B cell (primary cell): ENCODE measurements around the gene ATP10A. TPM values are rescaled to one million over a fixed set of nuclear protein-coding genes. Genes with fewer than 3 reads are reported as not detected.

Experiments used
- ATAC-seq: fragments of 200-7000 bp; cut with Tn5 transposase; one replicate; pipeline ENCODE4 v1.10.0; 2021; ENCODE audit warnings: low read depth, mild to moderate bottlenecking, moderate number of reproducible peaks, moderate library complexity
- CTCF ChIA-PET: fragments of 350-600 bp; sonication (Branson Sonifier 250); formaldehyde crosslinking; loops from one replicate; lab custom pipeline; 2021; ENCODE audit warnings: antibody characterized with exemption, inconsistent platforms; lab: Charles Lee
- POLR2A ChIA-PET: fragments of 350-600 bp; sonication (Branson Sonifier 250); formaldehyde crosslinking; loops from one replicate; lab custom pipeline; 2021; ENCODE audit warnings: antibody characterized with exemption; lab: Charles Lee
- DNase-seq: peaks from one replicate; pipeline ENCODE4 v3.0.0; 2013
- H2AFZ ChIP-seq: 2 replicates; pipeline ENCODE4 v1.6.1; 2012; ENCODE audit warnings: mild to moderate bottlenecking, low read depth, low read length; ENCODE audit not compliant: insufficient read depth, poor library complexity, severe bottlenecking
- H3K27ac ChIP-seq, 2 donors: 1 replicate in 1 of 2; 2 replicates in 1 of 2; pipeline ENCODE4 v1.5.1; 2012 to 2013; ENCODE audit warnings: low read length in 2 of 2, mild to moderate bottlenecking in 2 of 2, moderate library complexity in 1 of 2
- H3K27me3 ChIP-seq, 4 experiments: fragments of 200-600 bp in 1 of 4; sonication (generic) in 1 of 4; replicated peaks in 1 of 4; 1 replicate in 2 of 4; 2 replicates in 2 of 4; pipeline versions ENCODE4 v1.6.1 to v1.7.0; 2013 to 2016; ENCODE audit warnings: low read length in 3 of 4, mild to moderate bottlenecking in 2 of 4, mixed read lengths in 1 of 4, moderate library complexity in 1 of 4; ENCODE audit not compliant: insufficient read depth in 4 of 4, control insufficient read depth in 3 of 4; ENCODE audit errors: control extremely low read depth in 1 of 4
- H3K36me3 ChIP-seq, 2 experiments: replicated peaks in 1 of 2; 1 replicate in 1 of 2; 2 replicates in 1 of 2; pipeline versions ENCODE4 v1.6.1 to v1.7.1; 2013; ENCODE audit warnings: low read length in 1 of 2; ENCODE audit not compliant: insufficient read depth in 2 of 2, control insufficient read depth in 1 of 2; ENCODE audit errors: control extremely low read depth in 1 of 2, extremely low read depth in 1 of 2
- H3K4me1 ChIP-seq, 2 donors: fragments of 200-600 bp in 1 of 2; sonication (generic) in 1 of 2; 1 replicate in 1 of 2; 2 replicates in 1 of 2; pipeline versions ENCODE4 v1.5.1 to v1.6.1; 2013 to 2017; ENCODE audit warnings: low read length in 2 of 2; ENCODE audit not compliant: control insufficient read depth in 2 of 2, insufficient read depth in 2 of 2
- H3K4me2 ChIP-seq: replicated peaks from 2 replicates; pipeline ENCODE3; 2012; ENCODE audit warnings: mild to moderate bottlenecking, low read depth, low read length; ENCODE audit not compliant: poor library complexity, severe bottlenecking
- H3K4me3 ChIP-seq, 5 experiments: fragments of 200-600 bp in 1 of 5; sonication (generic) in 1 of 5; 1 replicate in 3 of 5; 2 replicates in 2 of 5; pipeline versions ENCODE4 v1.5.1 to v1.7.0; 2011 to 2016; ENCODE audit warnings: low read length in 4 of 5, mild to moderate bottlenecking in 4 of 5, low read depth in 2 of 5, control low read depth in 1 of 5, moderate library complexity in 1 of 5; ENCODE audit not compliant: insufficient read depth in 1 of 5; ENCODE audit errors: control extremely low read depth in 1 of 5, extremely low read depth in 1 of 5
- H3K79me2 ChIP-seq: fragments of 200-600 bp; sonication (generic); one replicate; pipeline ENCODE4 v1.6.0; 2016; ENCODE audit warnings: low read length; ENCODE audit not compliant: control insufficient read depth, insufficient read depth
- H3K9ac ChIP-seq: fragments of 200-600 bp; sonication (generic); 2 replicates; pipeline ENCODE4 v1.6.1; 2017; ENCODE audit warnings: mild to moderate bottlenecking, low read length, moderate library complexity
- H3K9me3 ChIP-seq, 3 donors: one replicate each; pipeline versions ENCODE4 v1.6.1 to v1.7.1; 2013; ENCODE audit warnings: low read length in 2 of 3; ENCODE audit not compliant: control insufficient read depth in 2 of 3, insufficient read depth in 1 of 3; ENCODE audit errors: control extremely low read depth in 1 of 3
- H4K20me1 ChIP-seq: 2 replicates; pipeline ENCODE4 v1.6.0; 2012; ENCODE audit warnings: mild to moderate bottlenecking, low read length; ENCODE audit not compliant: insufficient read depth, control insufficient read depth, poor library complexity, severe bottlenecking
- H3K27ac Mint-ChIP-seq: one replicate; pipeline ENCODE4 v1.8.0; 2021; ENCODE audit warnings: mixed read lengths
- H3K27me3 Mint-ChIP-seq: one replicate; pipeline ENCODE4 v1.8.0; 2021; ENCODE audit warnings: mixed read lengths
- H3K4me1 Mint-ChIP-seq: one replicate; pipeline ENCODE4 v1.8.0; 2021; ENCODE audit warnings: mixed read lengths
- H3K4me3 Mint-ChIP-seq: one replicate; pipeline ENCODE4 v1.8.0; 2021; ENCODE audit warnings: mixed read lengths
- H3K9me3 Mint-ChIP-seq: one replicate; pipeline ENCODE4 v1.8.0; 2022; ENCODE audit warnings: mixed read lengths; ENCODE audit not compliant: insufficient read depth
- EZH2 ChIP-seq: IDR thresholded peaks from 2 replicates; pipeline ENCODE4 v1.6.1; 2012; ENCODE audit warnings: borderline replicate concordance, low read depth, mild to moderate bottlenecking, moderate library complexity, low read length; ENCODE audit not compliant: insufficient read depth, poor library complexity, severe bottlenecking
- whole genome bisulfite sequencing: methylation state at CpG from one replicate; pipeline ENCODE4 v1.1.5; 2013; ENCODE audit warnings: missing lambda C conversion rate; ENCODE audit not compliant: insufficient coverage; 5-methylcytosine and 5-hydroxymethylcytosine counted together
- intact Hi-C: fragments of 100-400 bp; cut with micrococcal nuclease; formaldehyde crosslinking; loops from one replicate; pipeline ENCODE4 v1.10.0; 2022
- polyA plus RNA-seq: library from polyadenylated mRNA; depleted of rRNA; stranded (reverse); fragments of >200 nt; gene quantifications from 2 replicates; pipeline ENCODE4 v1.2.3, GENCODE V29; 2012
- total RNA-seq, 2 donors: library from RNA; stranded (reverse); fragments of 120-200 nt in 1 of 2; gene quantifications; 1 replicate in 1 of 2; 2 replicates in 1 of 2; pipeline versions ENCODE4 v1.2.3 to v1.2.4, GENCODE V29; 2013 to 2022
- TF ChIP-seq, protein P1 (sequence below): fragments of 200-600 bp; IDR thresholded peaks from one replicate; pipeline ENCODE4 v1.8.0; 2022; ENCODE audit warnings: antibody characterized with exemption, mild to moderate bottlenecking

Gene ATP10A
- total and polyA plus RNA-seq, 2 donors (not counting 1 experiment from before 2014, with no cell fraction given) = 0.21 to 0.22 TPM

DNA sequence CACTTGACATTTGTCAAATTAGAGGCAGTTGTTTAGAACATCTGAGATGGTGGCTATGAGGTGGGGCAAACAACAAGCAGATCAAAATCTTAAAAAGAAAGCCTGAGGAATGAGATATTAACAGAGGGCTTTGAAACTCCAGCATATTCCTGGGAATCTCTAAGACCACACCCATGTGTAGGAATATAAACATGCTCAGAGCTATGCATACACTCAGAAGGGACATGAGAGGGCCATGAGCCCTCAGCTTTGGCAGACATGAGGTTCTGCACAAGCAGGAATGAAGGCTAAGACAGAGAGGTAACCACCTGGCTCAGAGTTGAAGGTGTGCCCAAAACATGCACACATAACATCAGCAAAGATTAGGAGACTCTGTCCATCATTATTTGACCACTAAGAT, 37.9 kb downstream of the ATP10A start:
- Histone ChIP-seq H3K79me2 (no peaks in the 10 kb centered on the region), H3K4me2 (no peak overlapping the region), H3K4me1 (no peaks in the 10 kb centered on the region), H3K27me3 (no peaks in the 10 kb centered on the region), H3K4me3 (no peak overlapping the region), H3K27ac (no peak overlapping the region), H4K20me1 (no peaks in the 10 kb centered on the region), H3K9me3 (peaks cover 0 to 6% (median 4%) of the 10 kb centered on the region in 3 donors), H2AFZ (no peak overlapping the region), H3K36me3 (no peaks in the 10 kb centered on the region), H3K9ac (no peak overlapping the region)
- no peak overlapping the region for H3K4me3 Mint-ChIP-seq
- POLR2A ChIA-PET = no interaction called here
- intact Hi-C loops = no loop called here
- H3K27ac Mint-ChIP-seq = no peak overlapping the region
- CTCF ChIA-PET = no interaction called here
- H3K9me3 Mint-ChIP-seq = no peaks in the 10 kb centered on the region
- TF ChIP-seq EZH2 = no peak
- TF ChIP-seq, protein P1, sequence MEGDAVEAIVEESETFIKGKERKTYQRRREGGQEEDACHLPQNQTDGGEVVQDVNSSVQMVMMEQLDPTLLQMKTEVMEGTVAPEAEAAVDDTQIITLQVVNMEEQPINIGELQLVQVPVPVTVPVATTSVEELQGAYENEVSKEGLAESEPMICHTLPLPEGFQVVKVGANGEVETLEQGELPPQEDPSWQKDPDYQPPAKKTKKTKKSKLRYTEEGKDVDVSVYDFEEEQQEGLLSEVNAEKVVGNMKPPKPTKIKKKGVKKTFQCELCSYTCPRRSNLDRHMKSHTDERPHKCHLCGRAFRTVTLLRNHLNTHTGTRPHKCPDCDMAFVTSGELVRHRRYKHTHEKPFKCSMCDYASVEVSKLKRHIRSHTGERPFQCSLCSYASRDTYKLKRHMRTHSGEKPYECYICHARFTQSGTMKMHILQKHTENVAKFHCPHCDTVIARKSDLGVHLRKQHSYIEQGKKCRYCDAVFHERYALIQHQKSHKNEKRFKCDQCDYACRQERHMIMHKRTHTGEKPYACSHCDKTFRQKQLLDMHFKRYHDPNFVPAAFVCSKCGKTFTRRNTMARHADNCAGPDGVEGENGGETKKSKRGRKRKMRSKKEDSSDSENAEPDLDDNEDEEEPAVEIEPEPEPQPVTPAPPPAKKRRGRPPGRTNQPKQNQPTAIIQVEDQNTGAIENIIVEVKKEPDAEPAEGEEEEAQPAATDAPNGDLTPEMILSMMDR = no peak
- ATAC-seq (no peak), DNase-seq (no peak)
- H3K27me3 Mint-ChIP-seq = peaks cover 13% of the 10 kb centered on the region
- no peaks in the 10 kb centered on the region for H3K4me1 Mint-ChIP-seq

GRCh38 chr15:25824618-25825017, 38.5 kb downstream of the ATP10A start:
- CTCF ChIA-PET = no interaction called here
- Mint-ChIP-seq H3K4me3 (no peak overlapping the region), H3K27ac (no peak overlapping the region), H3K9me3 (no peaks in the 10 kb centered on the region), H3K4me1 (no peaks in the 10 kb centered on the region), H3K27me3 (peaks cover 13% of the 10 kb centered on the region)
- H3K4me2 ChIP-seq = no peak overlapping the region
- peaks cover 0 to 6% (median 4%) of the 10 kb centered on the region in 3 donors for H3K9me3 ChIP-seq
- TF ChIP-seq, protein P1 = no peak
- TF ChIP-seq EZH2 = no peak
- H2AFZ ChIP-seq = no peak overlapping the region
- no peaks in the 10 kb centered on the region for H3K36me3 ChIP-seq
- ATAC-seq (no peak), DNase-seq (no peak)
- H3K27ac ChIP-seq = no peak overlapping the region
- no peaks in the 10 kb centered on the region for H4K20me1 ChIP-seq
- intact Hi-C loops = no loop called here
- POLR2A ChIA-PET = no interaction called here
- no peak overlapping the region for H3K9ac ChIP-seq
- no peaks in the 10 kb centered on the region for H3K79me2 ChIP-seq
- H3K27me3 ChIP-seq = no peaks in the 10 kb centered on the region
- no peaks in the 10 kb centered on the region for H3K4me1 ChIP-seq
- WGBS = 77% methylated on average over 5 of the region's 6 CpGs
- no peak overlapping the region for H3K4me3 ChIP-seq
